SU-DHL-6 (cell line): ENCODE data around the gene FSTL3.

Source experiments
- EZH2phosphoT487 ChIP-seq: fragments of 200-600 bp; sonication (generic), shearing (Covaris generic); conservative IDR thresholded peaks from 2 replicates; pipeline ENCODE4 v1.6.1; 2018; ENCODE audit warnings: mild to moderate bottlenecking, antibody characterized with exemption, low read length, moderate library complexity, mixed read lengths
- TF ChIP-seq, protein P1 (sequence below): fragments of 200-600 bp; sonication (generic); IDR thresholded peaks from one replicate; pipeline ENCODE4 v1.5.1; 2017; ENCODE audit warnings: antibody characterized with exemption, mild to moderate bottlenecking, low read length, moderate library complexity; ENCODE audit not compliant: insufficient read depth, poor library complexity, severe bottlenecking

DNA sequence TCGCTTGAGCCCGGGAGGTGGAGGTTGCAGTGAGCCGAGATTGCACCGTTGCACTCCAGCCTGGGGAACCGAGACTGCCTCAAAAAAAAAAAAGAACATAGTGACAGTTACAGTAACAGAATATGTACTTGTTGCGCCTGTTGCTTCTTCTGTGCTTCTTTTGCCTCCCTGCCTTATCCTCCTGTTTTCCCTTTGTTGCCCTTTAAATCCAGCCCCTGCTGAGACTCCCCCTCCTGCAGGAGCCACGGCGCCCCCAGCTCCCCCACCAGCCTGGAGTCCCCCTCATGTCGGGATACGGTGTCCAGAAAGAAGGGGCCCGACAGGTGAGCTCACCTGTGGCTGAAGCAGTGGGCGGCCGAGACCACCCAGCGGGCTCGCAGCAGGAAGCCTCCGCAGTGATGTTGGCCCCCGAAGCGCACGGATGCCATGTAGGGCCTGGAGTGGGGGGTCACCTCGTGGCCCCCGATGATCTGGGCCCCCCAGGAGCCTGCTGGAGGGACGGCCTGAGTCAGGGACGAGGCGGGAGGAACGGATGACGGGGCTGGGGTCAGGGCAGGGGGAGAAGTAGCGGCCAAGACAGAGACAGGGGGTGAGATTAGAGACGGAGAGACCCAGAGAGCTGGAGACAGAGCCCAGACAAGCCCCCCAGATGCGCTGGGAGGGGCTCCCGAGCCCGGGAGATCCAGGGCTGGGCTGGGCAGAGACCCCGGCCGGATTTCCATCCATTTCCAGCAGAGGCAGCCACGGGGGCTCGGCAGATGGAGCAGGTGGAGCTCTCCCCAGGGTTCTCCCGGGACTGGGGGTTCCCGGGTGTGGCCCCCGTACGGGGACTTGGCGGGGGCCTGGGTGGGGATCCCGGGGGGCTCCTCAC is 18.5 kb downstream of the FSTL3 start:
- TF ChIP-seq, protein P1, sequence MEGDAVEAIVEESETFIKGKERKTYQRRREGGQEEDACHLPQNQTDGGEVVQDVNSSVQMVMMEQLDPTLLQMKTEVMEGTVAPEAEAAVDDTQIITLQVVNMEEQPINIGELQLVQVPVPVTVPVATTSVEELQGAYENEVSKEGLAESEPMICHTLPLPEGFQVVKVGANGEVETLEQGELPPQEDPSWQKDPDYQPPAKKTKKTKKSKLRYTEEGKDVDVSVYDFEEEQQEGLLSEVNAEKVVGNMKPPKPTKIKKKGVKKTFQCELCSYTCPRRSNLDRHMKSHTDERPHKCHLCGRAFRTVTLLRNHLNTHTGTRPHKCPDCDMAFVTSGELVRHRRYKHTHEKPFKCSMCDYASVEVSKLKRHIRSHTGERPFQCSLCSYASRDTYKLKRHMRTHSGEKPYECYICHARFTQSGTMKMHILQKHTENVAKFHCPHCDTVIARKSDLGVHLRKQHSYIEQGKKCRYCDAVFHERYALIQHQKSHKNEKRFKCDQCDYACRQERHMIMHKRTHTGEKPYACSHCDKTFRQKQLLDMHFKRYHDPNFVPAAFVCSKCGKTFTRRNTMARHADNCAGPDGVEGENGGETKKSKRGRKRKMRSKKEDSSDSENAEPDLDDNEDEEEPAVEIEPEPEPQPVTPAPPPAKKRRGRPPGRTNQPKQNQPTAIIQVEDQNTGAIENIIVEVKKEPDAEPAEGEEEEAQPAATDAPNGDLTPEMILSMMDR, result no peak
- TF ChIP-seq EZH2phosphoT487, result no peak
